Activated CD4-positive, CD25-positive, alpha-beta regulatory T cell treated with anti-CD3 and anti-CD28 coated beads, Interleukin-2, amount 50 U/mL, for 72 hours (primary cell): ENCODE measurements around the gene SRC.

Experiments
- DNase-seq: peaks from one replicate; pipeline ENCODE4 v3.0.0; 2021

The SRC gene

GRCh38 chr20:37351689-37352607, 6.0 kb downstream of the SRC start:
- peak; percentile 14 for DNase-seq

- DNase-seq = peak; percentile 23
Measured at GRCh38 chr20:37352608-37352980, 6.7 kb downstream of the SRC start.

DNA sequence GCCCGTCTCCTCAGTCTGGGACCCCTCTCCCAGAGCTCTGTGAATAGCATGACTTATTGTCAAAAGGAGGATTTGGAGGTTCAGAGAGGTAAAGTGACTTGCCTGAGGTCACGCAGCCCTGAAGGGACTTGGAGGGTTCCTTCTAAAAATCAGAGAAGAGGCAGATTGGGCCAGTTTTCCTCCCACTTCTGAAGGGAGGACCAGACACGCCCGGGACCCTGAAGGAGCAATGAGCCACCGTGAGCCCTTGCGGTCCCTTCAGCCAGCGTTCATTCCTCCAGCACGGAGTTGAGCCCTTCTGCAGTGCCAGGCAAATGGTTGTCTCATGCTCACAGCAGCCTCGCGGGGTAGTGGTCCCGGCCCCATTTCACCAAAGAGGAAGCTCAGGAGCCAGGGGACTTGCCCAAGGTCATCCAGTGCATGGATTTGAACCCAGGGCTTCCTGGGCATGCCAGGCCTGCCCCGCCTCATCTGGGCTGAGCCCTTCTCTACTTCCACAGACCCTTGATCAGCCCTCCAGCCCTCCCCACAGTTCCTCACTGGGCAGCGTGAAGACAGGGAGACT, 7.4 kb downstream of the SRC start:
- no peak for DNase-seq

- DNase-seq = no peak
Measured at GRCh38 chr20:37354210-37355195, 8.6 kb downstream of the SRC start.

- DNase-seq = no peak
Measured at GRCh38 chr20:37355252-37356180, 9.6 kb downstream of the SRC start.

- peak; percentile 16 for DNase-seq
Measured at GRCh38 chr20:37356387-37356786, 10.4 kb downstream of the SRC start.

GRCh38 chr20:37356961-37357371, 11.0 kb downstream of the SRC start:
- DNase-seq = peak; percentile 19

DNA sequence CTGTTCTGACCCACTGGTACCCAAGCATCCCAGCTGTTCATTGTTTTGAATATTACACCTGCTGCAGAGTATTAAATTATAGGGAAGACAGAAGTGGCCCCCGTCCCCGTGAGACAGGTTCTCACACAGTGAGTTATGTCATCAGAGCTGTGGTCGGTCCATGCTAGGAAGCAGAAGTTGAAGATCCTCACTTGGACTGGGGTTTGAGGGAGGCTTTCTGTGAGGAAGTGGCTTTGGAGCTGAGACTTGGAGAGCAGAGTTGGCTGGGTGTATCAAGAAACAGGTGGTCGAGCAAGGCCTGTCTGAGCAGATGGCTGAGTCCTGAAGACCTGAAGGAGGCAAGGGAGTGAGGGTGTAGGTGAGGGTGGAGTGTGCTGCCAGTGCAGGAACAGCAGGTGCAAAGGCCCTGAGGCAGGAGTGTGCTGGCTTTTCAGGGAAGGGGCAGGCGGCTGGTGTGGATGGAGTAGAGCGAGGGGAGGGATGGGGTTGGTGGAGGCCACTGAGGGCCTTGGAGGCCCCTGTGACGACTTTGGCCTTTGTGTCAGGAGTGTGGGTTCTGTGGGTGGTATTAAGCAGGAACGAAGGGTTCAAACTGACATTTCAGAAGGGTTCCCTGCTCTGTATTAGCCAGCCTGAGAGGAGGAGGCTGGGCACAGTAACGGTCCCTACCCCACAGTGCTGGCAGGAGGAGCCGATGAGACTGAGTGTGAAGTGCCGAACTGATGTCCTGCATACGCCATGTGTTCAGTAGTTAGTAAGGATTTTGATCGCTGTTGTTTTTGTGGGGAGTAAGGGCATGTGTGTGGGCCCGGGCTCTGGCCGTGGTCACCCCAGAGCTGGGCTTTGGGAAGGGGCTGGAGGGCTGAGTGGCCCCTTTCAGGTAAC, 11.8 kb downstream of the SRC start:
- DNase-seq = peak; percentile 21

DNA sequence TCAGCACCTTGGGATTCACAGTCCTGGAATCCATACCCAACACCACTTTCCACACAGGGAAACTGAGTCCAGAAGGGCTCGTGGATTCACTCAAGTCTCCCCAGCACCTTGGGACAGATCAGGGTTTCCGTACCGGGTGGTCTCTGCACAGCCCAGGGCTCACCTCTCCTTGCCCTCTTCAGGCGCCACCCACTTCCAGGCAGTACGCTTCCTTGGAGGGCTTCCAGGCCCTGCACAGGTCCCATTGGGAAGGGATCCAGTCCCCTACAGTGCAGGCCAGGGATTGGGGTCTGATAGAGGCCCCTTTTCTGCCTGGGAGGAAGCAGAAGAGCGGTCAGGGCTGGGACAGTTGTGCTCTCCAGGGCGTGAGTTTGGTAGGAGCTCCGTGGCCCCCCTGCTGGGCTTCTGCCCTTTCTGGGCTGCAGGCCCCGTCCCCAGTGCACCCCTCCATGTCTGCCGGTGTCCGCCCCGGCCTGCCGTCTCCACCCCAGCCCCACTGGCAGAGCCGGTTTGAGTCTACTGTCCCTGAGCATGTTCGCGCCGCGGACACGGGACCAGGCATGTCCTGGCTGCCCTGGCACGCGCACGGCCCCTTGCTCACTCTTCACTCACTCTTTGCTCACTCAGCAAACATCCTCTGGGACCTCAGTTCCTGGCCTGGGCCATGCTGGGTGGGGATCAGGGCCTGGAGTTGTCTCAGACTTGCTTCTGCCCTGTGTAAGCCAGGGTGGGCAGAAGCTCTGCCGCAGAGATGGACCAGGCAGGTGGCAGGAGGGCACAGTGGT, 12.6 kb downstream of the SRC start:
- DNase-seq = peak; percentile 8

DNA sequence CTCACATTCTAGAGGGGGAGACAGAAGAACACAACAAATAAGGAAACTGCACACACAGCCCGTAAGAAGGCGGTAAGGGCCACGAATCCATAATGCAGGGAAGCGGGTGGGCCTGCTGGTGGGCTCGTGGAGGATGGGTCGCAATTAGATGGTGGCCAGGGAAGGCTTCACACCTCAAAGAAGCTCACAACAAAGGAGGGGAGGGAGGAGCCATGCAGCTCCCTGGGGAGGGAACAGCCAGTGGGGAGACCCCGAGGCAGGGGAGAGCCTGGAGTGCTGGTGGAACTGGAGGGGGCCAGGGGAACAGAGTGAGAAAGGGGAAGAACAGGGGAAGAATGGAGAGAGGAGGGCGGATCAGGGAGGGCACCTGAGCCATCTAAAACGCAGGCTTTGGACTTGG, 13.4 kb downstream of the SRC start:
- DNase-seq = peak; percentile 22

GRCh38 chr20:37359836-37360235, 13.9 kb downstream of the SRC start:
- DNase-seq = no peak

DNA sequence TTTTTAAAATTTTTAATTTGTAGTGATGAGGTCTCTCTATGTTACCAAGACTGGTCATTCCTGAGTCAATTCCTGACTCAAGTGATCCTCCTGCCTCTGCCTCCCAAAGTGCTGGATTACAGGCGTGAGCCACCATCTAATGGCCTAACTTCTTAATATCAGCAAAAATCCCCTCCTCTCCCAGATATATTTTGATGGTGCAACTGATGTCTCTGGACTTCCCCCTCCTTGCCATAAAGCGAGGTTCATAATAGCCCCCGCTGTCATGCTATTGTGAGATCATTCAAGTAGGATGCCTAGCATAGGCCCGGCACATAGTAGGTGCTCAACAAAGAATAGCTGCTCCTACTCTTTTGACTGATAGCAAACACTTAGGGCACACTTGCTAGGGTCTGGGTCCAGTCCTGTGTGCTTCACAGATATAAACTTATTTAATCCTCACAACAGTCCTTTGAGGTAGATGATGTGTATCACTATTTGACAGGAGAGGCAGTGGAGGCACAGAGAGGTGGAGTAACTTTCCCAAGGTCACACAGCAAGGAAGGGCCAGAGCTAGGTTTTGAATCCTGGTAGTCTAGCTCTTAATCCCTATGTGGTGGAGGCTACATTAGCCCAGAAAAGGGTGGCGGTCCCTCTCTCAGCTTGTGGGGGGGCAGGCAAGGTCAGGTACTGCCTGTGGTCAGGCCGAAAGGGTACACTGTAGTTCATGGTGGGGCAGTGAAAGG, 14.6 kb downstream of the SRC start:
- DNase-seq = peak; percentile 11

DNA sequence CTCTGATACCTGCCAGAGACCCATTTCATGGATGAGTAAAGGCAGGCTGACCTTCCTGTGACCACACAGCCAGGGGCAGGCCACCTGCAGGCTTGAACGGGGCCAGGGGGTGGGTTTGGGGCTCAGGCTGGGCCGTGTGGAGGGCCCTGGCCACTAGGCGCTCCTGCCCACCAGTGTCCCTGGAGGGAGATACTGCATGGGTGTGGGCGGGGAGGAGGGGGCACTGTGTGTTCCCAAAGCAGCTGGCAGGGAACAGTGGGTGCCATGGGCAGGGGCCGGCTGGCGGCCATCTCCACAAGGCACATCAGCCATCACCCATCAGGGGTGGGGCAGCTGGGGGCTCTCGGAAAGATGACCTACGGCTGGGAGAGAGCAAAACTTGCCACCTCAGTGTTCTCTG, 15.4 kb downstream of the SRC start:
- DNase-seq = peak; percentile 15

- DNase-seq = peak; percentile 22
Measured at GRCh38 chr20:37362231-37362792, 16.4 kb downstream of the SRC start.

DNA sequence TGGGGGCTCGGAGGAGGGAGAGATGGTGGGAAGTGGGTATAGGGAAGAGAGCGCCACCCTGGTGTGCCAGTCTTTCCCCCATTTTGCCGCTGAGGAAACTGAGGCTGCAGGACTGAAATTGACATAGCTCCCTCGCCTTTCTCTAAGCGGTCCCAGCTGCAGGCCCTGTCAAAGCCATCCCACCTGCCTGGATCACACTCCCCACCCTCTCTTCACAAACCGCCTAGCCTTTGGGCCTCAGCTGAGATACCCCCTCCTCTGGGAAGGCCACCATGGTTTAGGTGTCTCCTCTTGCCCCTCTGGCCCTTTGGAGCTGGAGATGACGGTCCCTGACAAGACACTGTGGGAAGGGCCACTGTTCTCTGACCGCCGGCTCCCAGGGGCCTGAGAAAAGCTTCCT, 16.9 kb downstream of the SRC start:
- DNase-seq = peak; percentile 6

DNA sequence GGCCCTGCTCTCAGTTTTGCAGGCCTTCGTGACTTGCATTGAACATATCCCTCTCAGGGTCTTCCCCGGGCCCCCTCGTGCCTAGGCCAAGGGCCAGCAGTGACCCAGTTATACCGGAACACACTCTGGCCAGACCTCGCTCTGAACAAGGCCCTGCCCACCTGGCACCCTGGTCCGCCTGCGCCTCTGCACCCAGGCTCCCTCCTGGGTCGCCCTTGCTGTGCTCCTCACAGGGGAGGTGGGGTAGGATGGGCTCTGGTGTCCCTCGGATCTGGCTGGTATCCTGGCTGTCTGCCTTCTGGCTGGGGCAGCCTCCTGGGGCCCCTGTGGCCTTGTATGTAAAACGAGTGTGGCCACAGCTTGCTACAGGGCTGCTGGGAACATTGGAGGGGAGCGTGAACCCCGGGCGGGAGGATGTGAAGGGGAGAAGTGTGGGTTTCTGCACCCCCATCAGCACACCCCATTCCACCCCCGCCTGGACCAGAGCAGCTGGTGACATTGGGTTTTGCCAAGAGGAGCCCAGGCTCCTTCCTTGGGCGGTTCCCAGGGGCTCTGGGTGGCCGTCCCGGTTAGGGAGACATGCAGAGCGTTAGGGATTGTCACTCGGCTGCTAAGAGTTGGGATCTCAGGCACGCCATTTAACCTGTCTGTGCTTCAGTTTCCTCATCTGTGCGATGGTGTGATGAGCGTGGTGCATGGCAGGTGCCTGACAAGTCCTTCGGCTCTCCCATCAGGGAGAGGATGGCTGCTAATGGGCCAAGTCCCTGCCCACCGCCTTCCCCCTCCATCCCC, 17.5 kb downstream of the SRC start:
- peak; percentile 21 for DNase-seq

DNA sequence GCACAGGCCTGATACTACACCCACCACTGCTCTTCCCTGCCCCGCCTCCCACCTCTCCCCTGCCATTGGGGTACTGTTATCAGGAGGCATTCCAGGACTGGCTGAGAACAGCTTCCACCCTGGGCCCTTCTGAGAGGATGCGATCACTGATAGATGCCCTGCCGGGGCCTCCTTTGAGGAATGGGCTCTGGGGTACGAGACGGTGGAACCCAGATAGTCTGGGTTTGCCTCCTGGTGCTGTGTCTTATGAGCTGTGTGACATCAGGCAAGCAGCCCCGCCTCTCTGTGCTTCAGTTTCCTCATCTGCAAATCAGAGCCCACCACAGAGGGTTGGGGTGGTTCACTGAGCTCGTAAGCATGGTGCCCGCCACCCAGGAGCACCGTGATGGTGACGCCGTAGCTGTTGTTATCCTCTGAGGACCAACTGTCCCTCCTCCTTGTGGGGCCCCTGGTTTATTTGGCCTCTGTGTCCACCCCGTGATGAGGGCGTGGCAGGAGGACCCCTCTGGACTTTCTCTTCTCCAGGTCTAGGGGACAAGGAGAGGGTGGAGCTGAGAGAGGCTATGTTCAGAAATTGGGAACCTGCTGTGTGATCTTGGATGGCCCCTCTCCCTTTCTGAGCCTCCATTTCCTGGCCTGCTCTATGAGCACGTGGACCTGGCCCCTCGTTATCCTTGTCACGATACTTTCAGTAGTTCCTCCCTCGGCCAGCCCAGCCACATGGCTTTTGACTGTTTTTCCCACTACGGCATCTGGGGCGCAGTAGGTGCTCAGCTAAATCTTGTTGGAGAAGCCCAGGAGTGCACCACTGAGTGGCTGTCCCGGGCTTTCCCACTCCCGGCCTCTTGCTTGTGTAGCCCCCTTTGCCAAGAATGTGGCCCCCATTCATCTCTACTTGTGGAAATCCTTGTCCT, 18.3 kb downstream of the SRC start:
- peak; percentile 21 for DNase-seq
